Measurements from ENCODE around the gene ERBB4.

Gene ERBB4

GRCh38 chr2:211367711-211368110 is 1170.9 kb downstream of the ERBB4 start:
- no peak for FAIRE-seq

- no peak for FAIRE-seq
Observed at GRCh38 chr2:211367293-211367692, 1171.3 kb downstream of the ERBB4 start.

- no peak for FAIRE-seq
Observed at GRCh38 chr2:211364911-211365310, 1173.7 kb downstream of the ERBB4 start.

- no peak for FAIRE-seq
Observed at GRCh38 chr2:211361383-211361782, 1177.2 kb downstream of the ERBB4 start.

GRCh38 chr2:211359347-211359746 is 1179.3 kb downstream of the ERBB4 start:
- no peak for FAIRE-seq

- no peak for FAIRE-seq
Observed at GRCh38 chr2:211358504-211358903, 1180.1 kb downstream of the ERBB4 start.

- FAIRE-seq, result no peak
Observed at GRCh38 chr2:211354481-211354880, 1184.1 kb downstream of the ERBB4 start.

GRCh38 chr2:211351987-211352386 is 1186.6 kb downstream of the ERBB4 start:
- no peak for FAIRE-seq

- FAIRE-seq, result no peak
Observed at GRCh38 chr2:211349031-211349430, 1189.6 kb downstream of the ERBB4 start.

GRCh38 chr2:211347328-211347727 is 1191.3 kb downstream of the ERBB4 start:
- no peak for FAIRE-seq

- FAIRE-seq, result no peak
Observed at GRCh38 chr2:211344289-211344688, 1194.3 kb downstream of the ERBB4 start.

GRCh38 chr2:211333377-211333776 is 1205.2 kb downstream of the ERBB4 start:
- FAIRE-seq, result no peak

- FAIRE-seq, result no peak
Observed at GRCh38 chr2:211331736-211332135, 1206.9 kb downstream of the ERBB4 start.

- no peak for FAIRE-seq
Observed at GRCh38 chr2:211329882-211330281, 1208.7 kb downstream of the ERBB4 start.

GRCh38 chr2:211329421-211329820 is 1209.2 kb downstream of the ERBB4 start:
- no peak for FAIRE-seq

- no peak for FAIRE-seq
Observed at GRCh38 chr2:211328126-211328525, 1210.5 kb downstream of the ERBB4 start.
